Measurements from ENCODE around the gene CSNK1G2. TPM values are rescaled to one million over a fixed set of nuclear protein-coding genes. Genes with fewer than 3 reads are reported as not detected.

The CSNK1G2 gene
- total and polyA plus RNA-seq, 11 donors: 18.2 to 42.7 (median 24.6) TPM

DNA sequence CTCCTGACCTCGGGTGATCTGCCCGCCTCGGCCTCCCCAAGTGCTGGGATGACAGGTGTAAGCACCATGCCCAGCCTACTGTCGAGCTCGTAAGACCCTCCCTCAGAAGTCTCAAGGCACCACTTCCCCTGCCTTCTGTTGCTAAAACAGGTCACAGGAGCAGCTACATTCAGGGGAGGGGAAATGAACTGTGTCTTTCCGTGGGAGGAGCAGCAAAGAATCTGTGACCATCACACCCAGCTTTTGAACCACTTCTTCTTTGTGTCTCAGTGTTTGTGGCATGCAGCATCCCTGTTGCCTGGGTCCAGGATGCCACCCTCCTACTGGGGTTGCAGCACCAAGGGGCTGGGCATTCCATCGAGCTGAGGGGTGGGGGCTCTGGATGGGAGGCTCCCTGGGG is 7.7 kb upstream of the CSNK1G2 start:
- intact Hi-C loops (cut with DNase I): loop anchor here in 3 of 10 donors (5.0 to 10.0 kb wide), 4 partner anchors 84 to 142 kb away; partner anchors contain the start of gene BTBD2 (in 1 of the 3)
- H3K4me3 ChIP-seq: no peak overlapping the region
- no peaks in the 10 kb centered on the region for H3K27me3 ChIP-seq
- peaks cover 0 to 12% (median 0%) of the 10 kb centered on the region in 12 donors for H3K9me3 ChIP-seq
- H3K27ac ChIP-seq: no peak overlapping the region
- 68 to 78% (median 74%) methylated on average over 6 to 7 of the region's 7 CpGs for WGBS, 4 donors
- DNase-seq (no peak), ATAC-seq (no peak)
- peaks cover 0 to 23% (median 13%) of the 10 kb centered on the region in 12 donors for H3K4me1 ChIP-seq
- H3K36me3 ChIP-seq: no peaks in the 10 kb centered on the region
- TF ChIP-seq POLR2A (IDR thresholded peaks at IDR 0.05): no peak
- TF ChIP-seq, protein P1, sequence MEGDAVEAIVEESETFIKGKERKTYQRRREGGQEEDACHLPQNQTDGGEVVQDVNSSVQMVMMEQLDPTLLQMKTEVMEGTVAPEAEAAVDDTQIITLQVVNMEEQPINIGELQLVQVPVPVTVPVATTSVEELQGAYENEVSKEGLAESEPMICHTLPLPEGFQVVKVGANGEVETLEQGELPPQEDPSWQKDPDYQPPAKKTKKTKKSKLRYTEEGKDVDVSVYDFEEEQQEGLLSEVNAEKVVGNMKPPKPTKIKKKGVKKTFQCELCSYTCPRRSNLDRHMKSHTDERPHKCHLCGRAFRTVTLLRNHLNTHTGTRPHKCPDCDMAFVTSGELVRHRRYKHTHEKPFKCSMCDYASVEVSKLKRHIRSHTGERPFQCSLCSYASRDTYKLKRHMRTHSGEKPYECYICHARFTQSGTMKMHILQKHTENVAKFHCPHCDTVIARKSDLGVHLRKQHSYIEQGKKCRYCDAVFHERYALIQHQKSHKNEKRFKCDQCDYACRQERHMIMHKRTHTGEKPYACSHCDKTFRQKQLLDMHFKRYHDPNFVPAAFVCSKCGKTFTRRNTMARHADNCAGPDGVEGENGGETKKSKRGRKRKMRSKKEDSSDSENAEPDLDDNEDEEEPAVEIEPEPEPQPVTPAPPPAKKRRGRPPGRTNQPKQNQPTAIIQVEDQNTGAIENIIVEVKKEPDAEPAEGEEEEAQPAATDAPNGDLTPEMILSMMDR (IDR thresholded peaks at IDR 0.05): no peak

DNA sequence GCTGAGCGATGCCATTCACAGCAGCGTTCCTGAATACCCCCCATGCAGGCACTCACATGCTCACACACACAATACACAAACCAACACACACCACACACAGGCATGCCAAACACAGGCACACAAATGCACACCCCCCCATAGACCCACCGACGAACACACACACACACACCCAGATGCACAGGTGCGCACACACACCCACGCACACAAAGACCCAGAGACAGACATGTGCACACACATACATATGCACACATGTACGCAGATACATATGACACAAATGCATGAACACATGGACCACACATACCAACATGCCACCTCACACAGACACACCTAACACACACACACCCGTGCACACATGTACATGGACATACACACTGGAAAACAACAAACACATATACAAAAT is 7.0 kb upstream of the CSNK1G2 start:
- TF ChIP-seq, protein P1 (IDR thresholded peaks at IDR 0.05): no peak
- no peak for TF ChIP-seq POLR2A (IDR thresholded peaks at IDR 0.05)
- H3K4me1 ChIP-seq: peaks cover 0 to 22% (median 12%) of the 10 kb centered on the region in 12 donors
- intact Hi-C loops (cut with DNase I): loop anchor here in 3 of 10 donors (5.0 to 10.0 kb wide), 4 partner anchors 83 to 141 kb away; partner anchors contain the start of gene BTBD2 (in 1 of the 3)
- WGBS, 4 donors: 91 to 95% (median 94%) methylated on average over 8 of the region's 8 CpGs
- ATAC-seq: no peak
- H3K36me3 ChIP-seq: no peaks in the 10 kb centered on the region
- no peak overlapping the region for H3K27ac ChIP-seq
- DNase-seq: no peak
- H3K9me3 ChIP-seq: peaks cover 0 to 12% (median 0%) of the 10 kb centered on the region in 12 donors
- H3K27me3 ChIP-seq: no peaks in the 10 kb centered on the region
- no peak overlapping the region for H3K4me3 ChIP-seq

- ATAC-seq: peak in 1 of 4 donors; percentile 8
- H3K4me1 ChIP-seq: peaks cover 3 to 22% (median 11%) of the 10 kb centered on the region in 12 donors
- H3K27me3 ChIP-seq: no peaks in the 10 kb centered on the region
- no peak overlapping the region for H3K4me3 ChIP-seq
- no peaks in the 10 kb centered on the region for H3K36me3 ChIP-seq
- peak in 2 of 5 donors; percentile 61 to 69 for DNase-seq
- no peak for TF ChIP-seq POLR2A (IDR thresholded peaks at IDR 0.05)
- WGBS, 4 donors: 37 to 51% (median 40%) methylated on average over 10 to 11 of the region's 11 CpGs
- H3K27ac ChIP-seq: peak overlapping the region in 3 of 12 donors; percentile 4 to 60 (median 25)
- peaks cover 0 to 12% (median 0%) of the 10 kb centered on the region in 12 donors for H3K9me3 ChIP-seq
- intact Hi-C loops (cut with DNase I): loop anchor here in 1 of 10 donors (10.0 kb wide), 1 partner anchor 139 kb away; no protein-coding TSS in a partner anchor
Measured at GRCh38 chr19:1935484-1936208, 5.3 kb upstream of the CSNK1G2 start.

- DNase-seq: no peak
- intact Hi-C loops (cut with DNase I): loop anchor here in 1 of 10 donors (10.0 kb wide), 1 partner anchor 138 kb away; no protein-coding TSS in a partner anchor
- Histone ChIP-seq H3K36me3 (no peaks in the 10 kb centered on the region), H3K4me1 (peaks cover 3 to 22% (median 11%) of the 10 kb centered on the region in 12 donors), H3K4me3 (no peak overlapping the region), H3K27me3 (no peaks in the 10 kb centered on the region), H3K27ac (peak overlapping the region in 1 of 12 donors; percentile 60), H3K9me3 (peaks cover 0 to 12% (median 0%) of the 10 kb centered on the region in 12 donors)
- no peak for ATAC-seq
- WGBS, 4 donors: 80 to 85% (median 82%) methylated on average over 3 of the region's 3 CpGs
- no peak for TF ChIP-seq POLR2A (IDR thresholded peaks at IDR 0.05)
- TF ChIP-seq, protein P1 (IDR thresholded peaks at IDR 0.05): no peak
Measured at GRCh38 chr19:1936430-1936829, 4.5 kb upstream of the CSNK1G2 start.
